IPS-NIHi7 (cell line): ENCODE data around the gene MAGI3.
"Not testable (repeated sequence)": the region's sequence is repeated elsewhere in the genome, so short reads cannot be mapped to it uniquely, and the experiment has no call there.

Experiments used
- DNase-seq: peaks from one replicate; pipeline ENCODE4 v3.0.0; 2012; ENCODE audit warnings: mixed read lengths; ENCODE audit errors: extremely low spot score

The MAGI3 gene

GRCh38 chr1:113442131-113442530, 51.8 kb downstream of the MAGI3 start:
- no peak for DNase-seq

GRCh38 chr1:113444857-113445256, 54.5 kb downstream of the MAGI3 start:
- no peak for DNase-seq

GRCh38 chr1:113451710-113452109, 61.4 kb downstream of the MAGI3 start:
- no peak for DNase-seq

- peak; percentile 29 for DNase-seq
These were observed 62.8 kb downstream of the MAGI3 start for GRCh38 chr1:113452921-113453770.

GRCh38 chr1:113453771-113454083, 63.4 kb downstream of the MAGI3 start:
- no peak for DNase-seq

GRCh38 chr1:113455374-113455773, 65.1 kb downstream of the MAGI3 start:
- DNase-seq, result no peak

- no peak for DNase-seq
These were observed 66.7 kb downstream of the MAGI3 start for GRCh38 chr1:113456967-113457366.

- DNase-seq, result no peak
These were observed 69.0 kb downstream of the MAGI3 start for GRCh38 chr1:113459279-113459678.

- DNase-seq, result no peak
These were observed 77.7 kb downstream of the MAGI3 start for GRCh38 chr1:113467991-113468390.

GRCh38 chr1:113478427-113479195, 88.3 kb downstream of the MAGI3 start:
- DNase-seq, result not testable (repeated sequence)

GRCh38 chr1:113479713-113480676, 89.7 kb downstream of the MAGI3 start:
- DNase-seq, result no peak

GRCh38 chr1:113485131-113485530, 94.8 kb downstream of the MAGI3 start:
- not testable (repeated sequence) for DNase-seq

- peak; percentile 61 for DNase-seq
These were observed 98.4 kb downstream of the MAGI3 start for GRCh38 chr1:113488576-113489177.

GRCh38 chr1:113490384-113490783, 100.1 kb downstream of the MAGI3 start:
- no peak for DNase-seq

GRCh38 chr1:113493533-113493932, 103.2 kb downstream of the MAGI3 start:
- DNase-seq, result no peak

GRCh38 chr1:113505357-113505756, 115.0 kb downstream of the MAGI3 start:
- no peak for DNase-seq

- DNase-seq, result no peak
These were observed 117.4 kb downstream of the MAGI3 start for GRCh38 chr1:113507552-113508214.

- DNase-seq, result no peak
These were observed 118.2 kb downstream of the MAGI3 start for GRCh38 chr1:113508364-113509164.

- not testable (repeated sequence) for DNase-seq
These were observed 119.5 kb downstream of the MAGI3 start for GRCh38 chr1:113509766-113510165.

- no peak for DNase-seq
These were observed 121.0 kb downstream of the MAGI3 start for GRCh38 chr1:113511269-113511668.
